Stimulated activated CD8-positive, alpha-beta memory T cell treated with anti-CD3 and anti-CD28 coated beads, Interleukin-12 subunit alpha, Interleukin-12 subunit beta, amount 100 ng/mL, for 24 hours (primary cell): ENCODE data around the gene EID2B.

Experiments used
- DNase-seq: peaks from one replicate; pipeline ENCODE4 v3.0.0-alpha.2; 2020; ENCODE audit errors: extremely low read depth

Gene EID2B

DNA sequence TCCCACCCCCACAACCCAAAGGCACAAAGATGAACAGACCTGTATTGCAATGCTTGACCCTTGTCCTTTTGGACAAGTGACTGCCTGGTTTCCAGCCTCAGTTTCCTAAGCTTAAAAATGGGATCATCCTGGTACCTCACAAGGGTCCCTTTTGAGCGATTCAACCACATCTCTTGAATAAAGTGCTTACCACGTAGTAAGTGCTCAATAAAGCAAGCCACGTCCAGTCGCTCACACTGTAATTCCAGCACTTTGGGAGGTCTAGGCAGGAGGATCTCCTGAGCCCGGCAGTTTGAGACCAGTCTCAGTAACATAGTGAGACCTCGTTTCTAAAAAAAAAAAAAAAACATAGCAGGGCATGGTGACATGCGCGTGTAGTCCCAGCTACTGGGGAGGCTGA, 32.7 kb downstream of the EID2B start:
- DNase-seq: no peak

DNA sequence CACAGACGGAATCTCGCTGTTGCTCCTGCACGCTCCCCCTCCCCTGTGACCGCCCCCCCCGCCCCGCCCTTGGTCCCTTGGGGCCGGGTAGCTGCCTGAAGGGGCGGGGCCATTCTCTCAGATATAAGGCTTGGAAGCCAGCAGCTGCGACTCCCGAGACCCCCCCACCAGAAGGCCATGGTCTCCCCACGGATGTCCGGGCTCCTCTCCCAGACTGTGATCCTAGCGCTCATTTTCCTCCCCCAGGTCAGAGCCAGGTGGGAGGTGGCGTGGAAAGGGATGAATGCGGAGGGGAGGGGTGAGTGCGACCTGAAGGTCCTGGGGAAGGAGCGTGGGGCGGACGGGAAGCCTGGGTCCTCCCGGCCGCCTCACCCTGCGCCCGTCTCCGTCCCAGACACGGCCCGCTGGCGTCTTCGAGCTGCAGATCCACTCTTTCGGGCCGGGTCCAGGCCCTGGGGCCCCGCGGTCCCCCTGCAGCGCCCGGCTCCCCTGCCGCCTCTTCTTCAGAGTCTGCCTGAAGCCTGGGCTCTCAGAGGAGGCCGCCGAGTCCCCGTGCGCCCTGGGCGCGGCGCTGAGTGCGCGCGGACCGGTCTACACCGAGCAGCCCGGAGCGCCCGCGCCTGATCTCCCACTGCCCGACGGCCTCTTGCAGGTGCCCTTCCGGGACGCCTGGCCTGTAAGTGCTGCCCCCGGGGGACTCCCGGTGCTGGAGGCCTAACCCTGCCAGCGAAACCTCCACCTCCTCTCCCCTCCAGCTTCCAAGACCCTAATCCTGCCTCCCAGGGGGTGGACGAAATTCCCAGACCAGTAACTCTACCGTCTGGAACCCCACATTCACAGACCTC, 33.6 kb downstream of the EID2B start, which contains the start of gene DLL3:
Gene DLL3 (plus strand): TSS at position 150 of the 845 bp plus-strand sequence. CDS start 28 bp downstream, at position 178.
- DNase-seq: no peak

DNA sequence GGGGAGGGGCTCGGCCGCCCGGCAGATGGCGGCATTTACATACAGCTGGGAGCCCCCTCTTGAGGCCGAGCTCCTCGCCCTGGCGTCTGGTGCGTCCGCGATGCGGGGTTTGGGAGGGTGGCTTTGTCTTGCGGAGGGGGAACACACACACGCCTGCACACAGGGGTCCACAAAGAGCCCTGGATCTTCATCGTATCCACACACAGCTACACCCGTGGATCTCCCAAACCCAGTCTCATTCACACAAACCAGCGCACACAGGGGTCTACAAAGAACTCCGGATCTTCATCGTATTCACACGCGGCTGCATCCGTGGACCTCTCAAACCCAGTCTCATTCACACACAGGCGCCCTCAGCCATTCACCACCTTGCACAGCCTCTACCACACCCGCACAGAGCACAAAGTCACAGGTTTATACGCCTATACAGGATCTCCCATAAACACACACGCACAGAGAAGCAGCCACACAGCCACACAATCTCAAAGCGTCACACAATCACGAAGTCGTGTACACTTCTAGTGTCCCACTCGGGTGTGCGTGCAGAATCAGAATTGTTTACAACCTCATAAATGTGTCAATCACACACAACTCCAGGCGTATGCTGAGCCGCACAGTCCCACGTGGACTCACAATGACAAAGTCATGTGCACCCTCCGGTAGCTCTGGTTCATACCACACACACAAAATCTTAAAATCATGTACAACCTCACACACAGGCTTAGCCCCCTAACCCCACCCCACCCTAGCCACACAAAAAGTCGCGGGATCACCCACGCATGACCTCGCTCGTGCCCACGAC, 34.5 kb downstream of the EID2B start:
- DNase-seq: no peak

DNA sequence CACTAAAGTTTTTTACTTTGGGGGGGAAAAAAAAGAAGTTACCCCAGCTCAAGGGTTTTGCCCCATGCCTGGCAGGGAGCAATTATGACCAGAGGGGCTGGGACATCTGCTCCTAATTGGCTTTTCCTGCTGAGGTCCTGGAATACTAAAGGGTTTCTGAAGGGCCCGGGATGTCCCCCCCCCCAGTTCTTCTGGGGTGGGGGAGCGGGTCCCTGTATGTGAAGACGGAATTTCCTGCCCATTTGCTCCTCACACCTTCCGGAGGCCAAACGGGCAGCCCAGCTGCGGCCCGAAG, 35.0 kb downstream of the EID2B start:
- DNase-seq: no peak

DNA sequence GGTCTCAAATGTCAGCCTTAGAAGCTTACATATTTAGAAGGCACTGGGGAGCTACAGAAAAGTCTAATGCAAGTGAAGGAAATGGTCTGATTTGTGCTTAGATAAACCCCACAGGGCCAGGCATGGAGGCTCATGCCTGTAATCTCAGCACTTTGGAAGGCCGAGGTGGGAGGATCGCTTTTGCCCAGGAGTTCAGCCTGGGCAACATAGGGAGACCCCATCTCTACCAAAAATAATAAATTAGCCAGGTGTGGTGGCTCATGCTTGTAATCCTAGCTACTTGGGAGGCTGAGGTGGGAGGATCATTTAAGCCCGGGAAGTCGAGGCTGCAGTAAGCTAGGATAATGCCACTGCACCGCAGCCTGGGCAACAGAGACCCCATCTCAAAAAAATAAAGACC, 36.6 kb downstream of the EID2B start:
- DNase-seq: no peak

DNA sequence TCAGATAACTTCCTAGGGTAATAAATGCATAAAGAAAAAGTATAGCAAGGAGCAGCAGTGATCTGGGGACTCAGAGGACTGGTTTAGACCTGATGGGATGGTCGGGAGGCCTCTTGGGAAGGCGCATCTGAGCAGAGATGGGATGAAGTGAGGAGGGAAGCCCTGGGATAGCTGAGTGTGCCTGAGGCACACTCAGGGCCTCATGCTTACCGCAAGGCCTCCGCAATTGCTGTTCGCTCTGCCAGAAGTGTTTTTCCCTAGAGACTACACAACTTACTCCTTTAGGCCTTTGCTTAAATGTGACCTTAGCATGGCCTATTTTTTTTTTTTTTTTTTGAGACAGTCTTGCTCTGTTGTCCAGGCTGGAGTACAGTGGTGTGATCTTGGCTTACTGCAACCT, 38.0 kb downstream of the EID2B start:
- DNase-seq: no peak

DNA sequence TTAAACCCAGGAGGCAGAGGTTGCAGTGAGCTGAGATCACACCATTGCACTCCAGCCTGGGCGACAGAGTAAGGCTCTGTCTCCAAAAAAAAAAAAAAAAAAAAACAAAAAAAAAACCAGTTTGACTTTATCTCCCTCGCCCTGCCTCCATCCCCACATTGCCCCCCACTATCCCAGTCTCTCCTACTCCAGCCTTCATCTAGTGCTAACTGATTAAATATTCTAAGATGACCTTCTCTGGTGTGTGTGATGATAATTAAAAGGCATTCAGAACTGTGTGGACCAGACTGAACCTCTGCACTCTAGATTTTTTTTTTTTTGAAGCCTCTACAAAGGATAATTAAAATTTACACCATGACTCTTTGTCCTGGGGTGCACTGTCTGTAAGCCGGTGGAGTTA, 39.9 kb downstream of the EID2B start:
- DNase-seq: no peak

DNA sequence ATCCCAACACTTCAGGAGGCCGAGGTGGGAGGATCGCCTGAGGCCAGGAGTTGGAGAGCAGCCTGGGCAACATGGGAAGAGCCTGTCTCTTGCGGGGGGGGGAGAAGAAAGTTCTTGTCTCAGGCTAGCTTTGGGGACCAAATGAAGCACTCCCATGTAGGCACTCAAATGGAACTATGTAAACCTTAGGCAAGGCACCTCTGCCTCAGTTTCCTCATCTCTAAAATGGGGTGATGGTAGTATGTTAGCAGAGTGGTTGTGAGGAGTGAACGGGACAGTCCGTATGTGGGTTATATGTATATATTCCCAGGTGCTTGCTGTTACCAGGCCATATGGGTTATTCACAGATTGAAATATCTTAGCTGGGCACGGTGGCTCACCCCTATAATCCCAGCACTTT, 40.4 kb downstream of the EID2B start:
- DNase-seq: no peak

DNA sequence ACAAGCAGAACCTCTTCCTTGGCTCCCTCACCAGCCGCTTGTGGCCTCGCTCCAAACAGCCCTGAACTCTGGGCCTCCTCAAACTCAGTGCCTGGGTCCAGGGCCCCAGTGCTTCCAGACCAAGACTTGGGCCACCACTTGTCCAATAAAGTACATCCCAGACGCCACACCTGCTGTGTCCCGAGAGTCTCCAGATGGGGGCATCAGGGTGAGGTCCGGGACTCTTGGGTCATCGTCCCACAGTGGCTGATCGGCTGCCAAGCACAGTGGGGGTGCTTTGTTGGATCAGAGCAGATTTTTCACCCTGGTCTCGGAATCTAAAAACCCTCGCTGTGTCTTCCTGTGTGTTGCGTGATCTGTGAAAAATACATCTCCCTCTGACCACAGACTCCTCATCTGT, 42.9 kb downstream of the EID2B start:
- no peak for DNase-seq

DNA sequence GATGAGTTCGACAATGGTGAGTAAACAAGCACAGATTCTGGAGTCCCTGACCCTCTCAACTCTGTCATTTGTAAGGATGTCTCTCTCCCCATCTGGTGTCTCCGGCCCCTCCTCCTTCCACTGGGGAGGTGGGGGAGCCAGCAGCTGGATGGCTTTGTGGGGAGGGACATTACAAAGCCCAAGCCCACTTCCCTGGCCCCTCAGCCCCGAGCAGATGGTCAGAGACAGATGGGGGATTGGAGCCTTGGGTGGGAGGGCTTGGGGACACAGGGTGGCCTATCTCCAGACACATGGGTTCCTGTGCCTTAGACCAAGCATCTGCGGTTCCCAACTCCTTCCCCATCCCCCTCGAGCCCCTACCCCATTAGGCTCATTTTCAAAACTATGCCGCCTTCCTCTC, 49.5 kb downstream of the EID2B start:
- no peak for DNase-seq

DNA sequence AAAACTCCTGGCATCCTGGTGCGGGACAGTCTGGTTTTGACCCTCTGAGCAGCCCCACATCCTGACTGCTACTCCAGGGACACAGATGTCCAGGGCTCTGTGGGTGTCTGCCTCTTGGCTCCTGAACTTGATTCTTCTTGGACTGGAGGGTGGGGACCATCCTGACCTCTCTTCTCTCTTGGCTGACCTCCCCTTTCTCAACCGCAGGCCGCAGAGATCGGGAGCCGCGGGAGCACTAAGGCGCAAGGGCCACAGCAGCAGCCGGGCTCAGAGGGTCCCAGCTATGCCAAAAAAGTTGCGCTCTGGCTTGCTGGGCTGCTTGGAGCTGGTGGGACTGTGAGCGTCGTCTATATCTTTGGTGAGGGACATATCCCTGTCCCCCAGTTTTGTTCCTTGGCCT, 51.0 kb downstream of the EID2B start:
- no peak for DNase-seq

DNA sequence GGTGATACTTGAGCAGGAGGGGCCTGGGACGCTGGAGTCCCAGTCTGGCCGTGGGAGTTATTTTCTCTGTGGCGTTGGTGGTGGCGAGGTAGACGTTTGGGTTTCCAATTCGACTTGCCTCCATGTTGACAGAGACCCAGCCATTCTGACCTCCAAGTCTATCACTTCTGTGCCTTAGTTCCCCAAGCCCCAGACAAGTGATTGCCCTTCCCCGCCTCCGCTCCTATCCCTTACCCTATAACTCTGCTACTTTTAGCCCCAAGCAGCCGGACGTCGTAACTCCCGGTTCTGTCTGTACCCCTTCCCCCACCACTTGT, 51.5 kb downstream of the EID2B start:
- no peak for DNase-seq
